Uterus (tissue), 4 donors: Measurements from ENCODE around the gene TSPAN17. TPM values are rescaled to one million over a fixed set of nuclear protein-coding genes. Genes with fewer than 3 reads are reported as not detected.

ENCODE experiments used
- DNase-seq, 2 donors: peaks; one replicate each; pipeline ENCODE4 v3.0.0-alpha.2; 2019 to 2020
- H3K27ac ChIP-seq, 2 donors: fragments of 200-600 bp; sonication (generic); 1 replicate in 1 of 2; 2 replicates in 1 of 2; pipeline ENCODE4 v1.5.1; 2016 to 2018
- H3K27me3 ChIP-seq, 2 donors: fragments of 200-600 bp; sonication (generic); one replicate each; pipeline ENCODE4 v1.5.1; 2018 to 2019; ENCODE audit warnings: control low read depth in 1 of 2
- H3K36me3 ChIP-seq, 2 donors: fragments of 200-600 bp; sonication (generic); one replicate each; pipeline ENCODE4 v1.5.1; 2019; ENCODE audit warnings: control low read depth in 1 of 2
- H3K4me1 ChIP-seq, 2 donors: fragments of 200-600 bp; sonication (generic); one replicate each; pipeline ENCODE4 v1.5.1; 2018 to 2019; ENCODE audit warnings: control low read depth in 1 of 2
- H3K4me3 ChIP-seq, 2 donors: fragments of 200-600 bp; sonication (generic); 1 replicate in 1 of 2; 2 replicates in 1 of 2; pipeline ENCODE4 v1.5.1; 2018 to 2019; ENCODE audit warnings: mild to moderate bottlenecking in 1 of 2
- H3K9me3 ChIP-seq, 2 donors: fragments of 200-600 bp; sonication (generic); one replicate each; pipeline ENCODE4 v1.5.1; 2019; ENCODE audit warnings: control low read depth in 1 of 2
- CTCF ChIP-seq, 4 experiments: fragments of 200-600 bp in 2 of 4; fragments of 450-650 bp in 2 of 4; sonication (generic) in 2 of 4; IDR thresholded peaks; one replicate each; pipeline ENCODE4 v1.5.1; 2016 to 2019; ENCODE audit warnings: antibody characterized with exemption in 4 of 4, mild to moderate bottlenecking in 2 of 4, moderate library complexity in 1 of 4
- POLR2A ChIP-seq, 2 donors: fragments of 450-650 bp; IDR thresholded peaks; one replicate each; pipeline ENCODE4 v1.6.1; 2016; ENCODE audit warnings: antibody characterized with exemption in 2 of 2, mild to moderate bottlenecking in 1 of 2, moderate library complexity in 1 of 2
- intact Hi-C: fragments of 100-400 bp; cut with DNase I; formaldehyde crosslinking; loops from one replicate; pipeline ENCODE4 v1.15.1; 2023; ENCODE audit warnings: low total_unique reads
- total RNA-seq, 4 donors: library from RNA; depleted of rRNA in 3 of 4; stranded (reverse); fragments of >200 nt in 3 of 4; gene quantifications; one replicate each; pipeline versions ENCODE4 v1.1.0 to v1.2.4, GENCODE V29; 2014 to 2023
- donor health status: DM: yes; HTN: yes; CAD: no.

TSPAN17 gene
- total RNA-seq, 4 donors from 2014 or later, result 10.0 to 45.6 (median 20.2) TPM

- no peak for DNase-seq
- intact Hi-C loops, result no loop called here
- peaks cover 0 to 9% of the 10 kb centered on the region in 2 donors for H3K27me3 ChIP-seq
- H3K36me3 ChIP-seq, result no peaks in the 10 kb centered on the region
- H3K4me3 ChIP-seq, result no peak overlapping the region
- no peaks in the 10 kb centered on the region for H3K9me3 ChIP-seq
- no peak overlapping the region for H3K27ac ChIP-seq
- no peaks in the 10 kb centered on the region for H3K4me1 ChIP-seq
- no peak for TF ChIP-seq POLR2A (IDR thresholded peaks at IDR 0.05)
- TF ChIP-seq CTCF (IDR thresholded peaks at IDR 0.05), result no peak
Measured at GRCh38 chr5:176692326-176692725, 45.0 kb downstream of the TSPAN17 start.

GRCh38 chr5:176692839-176693476 is 45.7 kb downstream of the TSPAN17 start:
- Histone ChIP-seq H3K36me3 (no peaks in the 10 kb centered on the region), H3K4me1 (no peaks in the 10 kb centered on the region), H3K27ac (no peak overlapping the region), H3K9me3 (no peaks in the 10 kb centered on the region), H3K4me3 (no peak overlapping the region), H3K27me3 (peaks cover 0 to 9% of the 10 kb centered on the region in 2 donors)
- no peak for DNase-seq
- TF ChIP-seq CTCF (IDR thresholded peaks at IDR 0.05) (no peak), POLR2A (IDR thresholded peaks at IDR 0.05) (no peak)
- intact Hi-C loops, result no loop called here

GRCh38 chr5:176693477-176693851 is 46.2 kb downstream of the TSPAN17 start:
- H3K4me1 ChIP-seq, result no peaks in the 10 kb centered on the region
- H3K9me3 ChIP-seq, result no peaks in the 10 kb centered on the region
- H3K4me3 ChIP-seq, result no peak overlapping the region
- H3K36me3 ChIP-seq, result no peaks in the 10 kb centered on the region
- TF ChIP-seq POLR2A (IDR thresholded peaks at IDR 0.05) (no peak), CTCF (IDR thresholded peaks at IDR 0.05) (no peak)
- H3K27me3 ChIP-seq, result peaks cover 0 to 9% of the 10 kb centered on the region in 2 donors
- intact Hi-C loops, result no loop called here
- H3K27ac ChIP-seq, result no peak overlapping the region
- no peak for DNase-seq

GRCh38 chr5:176694146-176694545 is 46.9 kb downstream of the TSPAN17 start:
- H3K9me3 ChIP-seq, result no peaks in the 10 kb centered on the region
- DNase-seq, result no peak
- H3K36me3 ChIP-seq, result no peaks in the 10 kb centered on the region
- H3K27me3 ChIP-seq, result peaks cover 0 to 9% of the 10 kb centered on the region in 2 donors
- no peak for TF ChIP-seq POLR2A (IDR thresholded peaks at IDR 0.05)
- no peak for TF ChIP-seq CTCF (IDR thresholded peaks at IDR 0.05)
- intact Hi-C loops, result no loop called here
- H3K4me1 ChIP-seq, result no peaks in the 10 kb centered on the region
- H3K4me3 ChIP-seq, result no peak overlapping the region
- H3K27ac ChIP-seq, result no peak overlapping the region

DNA sequence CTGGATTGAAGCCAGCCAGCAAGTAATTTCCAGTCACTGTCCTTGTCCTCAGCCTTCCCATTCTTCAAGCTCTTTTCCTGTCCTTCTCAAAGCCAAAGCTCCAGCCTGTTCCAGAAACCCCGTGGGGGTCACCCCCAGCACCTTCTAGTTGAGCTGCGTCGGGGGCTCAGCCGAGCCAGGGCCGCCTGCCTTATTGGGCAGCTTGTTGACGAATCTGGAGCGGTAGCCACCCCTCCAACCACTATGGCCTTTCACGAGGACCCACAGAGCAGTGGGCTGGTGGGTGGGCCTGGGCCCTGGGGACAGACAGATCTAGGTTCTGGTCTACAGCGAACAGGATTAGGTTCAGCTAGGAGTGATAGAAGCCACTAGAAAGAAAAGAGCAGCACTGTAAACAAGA is 47.3 kb downstream of the TSPAN17 start:
- Histone ChIP-seq H3K27me3 (peaks cover 0 to 9% of the 10 kb centered on the region in 2 donors), H3K4me1 (no peaks in the 10 kb centered on the region), H3K4me3 (no peak overlapping the region), H3K9me3 (no peaks in the 10 kb centered on the region), H3K27ac (no peak overlapping the region), H3K36me3 (no peaks in the 10 kb centered on the region)
- TF ChIP-seq POLR2A (IDR thresholded peaks at IDR 0.05), result no peak
- no peak for TF ChIP-seq CTCF (IDR thresholded peaks at IDR 0.05)
- intact Hi-C loops, result no loop called here
- DNase-seq, result no peak
